Ammon's horn (tissue), 1 donor: Measurements from ENCODE around the gene INCA1.
A peak's percentile ranks its signal among the peaks of the same experiment; 100 is the strongest.
"Not testable (repeated sequence)": the region's sequence is repeated elsewhere in the genome, so short reads cannot be mapped to it uniquely, and the experiment has no call there.

Experiments
- DNase-seq: peaks from one replicate; pipeline ENCODE4 v3.0.0-alpha.2; 2016; ENCODE audit warnings: low spot score

Gene INCA1, protein sequence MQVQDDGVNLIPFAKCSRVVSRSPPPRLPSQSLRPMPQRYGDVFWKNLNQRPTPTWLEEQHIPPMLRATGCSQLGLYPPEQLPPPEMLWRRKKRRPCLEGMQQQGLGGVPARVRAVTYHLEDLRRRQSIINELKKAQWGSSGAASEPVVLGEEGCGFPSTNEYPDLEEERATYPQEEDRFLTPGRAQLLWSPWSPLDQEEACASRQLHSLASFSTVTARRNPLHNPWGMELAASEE

DNA sequence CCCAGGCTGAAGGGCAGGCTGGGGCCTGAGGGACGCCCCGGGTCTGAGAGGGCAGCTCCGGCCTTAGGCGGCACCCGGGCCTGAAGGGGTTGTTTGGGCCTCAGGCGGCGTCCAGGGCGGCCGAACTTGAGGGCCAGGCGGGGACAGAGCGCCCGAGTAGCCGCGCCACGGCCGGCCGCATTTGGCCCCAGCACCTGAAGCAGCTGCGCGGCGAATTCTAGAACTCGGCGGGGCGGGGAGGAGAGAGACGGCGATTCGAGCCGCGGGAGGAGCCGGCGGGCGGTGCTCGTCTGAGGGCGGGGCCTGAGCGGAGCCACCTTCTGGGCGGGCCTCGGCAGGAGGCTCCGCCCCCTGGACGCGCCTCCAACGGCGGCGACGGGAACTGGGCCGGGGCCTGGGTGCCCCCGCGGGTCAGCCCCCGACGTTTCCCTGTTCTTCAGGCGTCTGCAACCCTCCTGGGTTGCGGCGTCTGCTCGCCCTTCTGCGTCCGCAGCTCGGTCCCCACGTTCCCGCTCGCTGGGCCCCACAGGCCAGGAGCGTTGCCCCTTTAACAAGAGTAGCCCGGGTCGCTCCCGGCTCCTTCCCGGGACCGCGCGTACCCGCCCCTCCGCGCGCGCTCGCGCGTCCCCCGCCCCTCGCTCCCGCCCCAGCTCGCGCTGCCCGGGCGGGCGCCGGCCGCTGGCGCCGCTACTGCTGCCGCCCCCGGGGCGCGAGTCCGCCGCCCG is at the start of gene INCA1, which contains the start of gene KIF1C:
Gene INCA1, minus strand, starts transcription at position 221 of the 725 bp plus-strand sequence. CDS start 3,085 bp downstream, outside the sequence.
Gene KIF1C, plus strand, starts transcription at position 649 of the 725 bp plus-strand sequence. CDS start 2,297 bp downstream, outside the sequence.
- DNase-seq: peak; percentile 96

DNA sequence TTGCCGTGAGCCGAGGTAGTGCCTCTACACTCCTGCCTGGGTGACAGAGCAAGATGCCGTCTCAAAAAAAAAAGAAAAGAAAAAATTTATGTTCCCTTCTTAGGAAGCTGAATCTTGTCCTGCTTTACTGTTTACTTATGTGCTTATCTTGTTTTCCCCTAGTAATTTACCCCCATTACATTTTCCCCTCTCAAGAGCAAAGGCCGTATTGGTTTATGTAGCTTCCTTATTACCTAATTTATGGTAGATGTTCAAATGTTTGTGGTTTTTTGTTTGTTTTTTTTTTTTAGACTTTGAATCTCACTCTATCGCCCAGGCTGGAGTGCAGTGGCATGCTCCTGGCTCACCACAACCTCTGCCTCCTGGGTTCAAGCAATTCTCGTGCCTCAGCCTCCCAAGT is 48.2 kb upstream of the INCA1 start:
- no peak for DNase-seq

DNA sequence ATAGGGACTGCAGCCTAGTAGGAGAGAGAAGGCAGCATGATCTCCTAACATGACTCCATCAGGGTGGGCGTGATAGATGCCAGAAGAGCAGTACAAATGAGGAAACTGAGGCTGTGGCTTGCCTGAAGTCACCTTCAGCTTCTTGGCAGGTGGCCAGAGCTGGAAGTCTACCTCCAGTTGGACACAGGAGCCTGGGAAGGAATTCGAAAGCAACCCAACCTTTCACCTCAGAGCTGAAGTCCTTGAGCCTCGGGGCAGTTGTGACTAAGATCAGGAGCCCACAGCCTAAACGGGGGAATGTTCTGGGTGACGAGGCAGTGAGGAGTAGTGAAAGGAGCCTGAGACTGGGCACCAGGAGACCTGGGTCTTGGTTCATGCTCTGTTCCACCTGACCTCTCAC is 47.3 kb upstream of the INCA1 start:
- DNase-seq: no peak

DNA sequence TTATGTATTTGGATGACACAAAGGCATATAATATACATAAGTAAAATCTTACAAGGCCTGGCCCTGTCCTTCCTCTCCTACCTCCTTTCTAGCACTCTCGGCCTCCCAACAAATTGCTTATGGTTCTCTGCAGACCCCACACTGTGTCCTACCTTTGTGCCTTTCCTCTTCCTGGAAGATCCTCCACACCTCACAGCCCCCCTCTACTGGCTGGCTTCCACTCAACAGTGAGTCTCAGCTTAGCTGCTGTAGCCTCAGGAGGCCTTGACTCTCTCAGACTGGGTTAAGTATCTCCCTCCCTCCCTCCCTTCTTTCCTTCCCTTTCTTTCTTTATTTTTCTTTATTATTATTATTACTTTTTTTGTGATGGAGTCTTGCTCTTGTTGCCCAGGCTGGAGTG is 46.2 kb upstream of the INCA1 start:
- DNase-seq: no peak

DNA sequence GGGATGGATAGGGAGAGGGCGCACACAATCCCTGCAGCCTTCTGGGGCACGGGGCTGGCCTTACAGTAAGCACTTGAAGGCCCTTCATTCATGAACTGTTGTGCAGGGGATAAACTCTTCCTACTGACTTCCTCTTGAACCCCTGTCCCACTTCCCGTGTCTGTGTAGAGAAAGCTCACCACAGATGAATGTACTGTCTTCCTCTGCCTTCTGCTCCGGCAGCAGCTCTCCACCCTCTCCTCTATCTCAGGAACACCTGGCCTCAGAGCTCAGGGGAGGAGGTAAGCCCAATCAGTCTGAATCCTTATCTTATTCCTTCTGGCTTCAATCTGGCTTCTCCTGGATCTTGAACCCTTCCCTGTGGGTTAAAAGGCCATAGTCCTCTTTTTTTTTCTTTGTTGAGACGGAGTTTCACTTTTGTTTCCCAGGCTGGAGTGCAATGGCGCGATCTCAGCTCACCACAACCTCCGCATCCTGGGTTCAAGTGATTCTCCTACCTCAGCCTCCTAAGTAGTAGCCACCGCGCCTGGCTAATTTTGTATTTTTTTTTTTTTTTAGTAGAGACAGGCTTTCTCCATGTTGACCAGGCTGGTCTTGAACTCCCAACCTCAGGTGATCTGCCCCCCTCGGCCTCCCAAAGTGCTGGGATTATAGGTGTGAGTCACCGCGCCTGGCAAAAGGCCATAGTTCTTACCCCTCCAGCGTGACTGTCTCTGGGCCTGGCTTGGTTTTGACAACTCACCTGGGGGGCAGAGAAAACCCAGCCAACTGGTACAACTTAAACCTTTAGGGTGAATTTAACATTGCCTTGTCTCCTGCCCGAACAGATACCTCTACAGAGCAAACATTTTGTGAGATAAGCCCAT is 45.1 kb upstream of the INCA1 start:
- DNase-seq: no peak

DNA sequence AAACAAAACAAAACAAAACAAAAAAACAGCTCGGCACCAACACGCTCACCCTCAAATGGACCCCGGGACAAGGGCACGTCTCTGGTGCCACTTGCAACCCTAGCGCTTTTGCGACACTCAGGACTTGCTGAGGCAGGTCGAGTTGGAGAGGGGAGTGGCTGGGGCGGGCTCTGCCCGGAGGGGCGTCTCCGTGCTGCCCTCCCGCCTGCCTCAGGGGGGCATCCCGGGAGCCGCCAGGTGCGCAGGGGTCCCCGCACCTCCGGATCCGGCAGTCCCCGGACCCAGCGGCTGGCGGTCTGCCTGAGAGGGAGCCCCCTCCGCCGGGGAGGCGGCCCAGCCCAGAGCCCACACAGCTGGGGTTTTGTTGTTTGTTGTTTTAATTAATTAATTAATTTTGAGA is 38.0 kb upstream of the INCA1 start, which contains the start of gene SLC52A1:
Gene SLC52A1, minus strand, starts transcription at position 112 of the 400 bp plus-strand sequence. CDS start 820 bp downstream, outside the sequence.
- DNase-seq: no peak

DNA sequence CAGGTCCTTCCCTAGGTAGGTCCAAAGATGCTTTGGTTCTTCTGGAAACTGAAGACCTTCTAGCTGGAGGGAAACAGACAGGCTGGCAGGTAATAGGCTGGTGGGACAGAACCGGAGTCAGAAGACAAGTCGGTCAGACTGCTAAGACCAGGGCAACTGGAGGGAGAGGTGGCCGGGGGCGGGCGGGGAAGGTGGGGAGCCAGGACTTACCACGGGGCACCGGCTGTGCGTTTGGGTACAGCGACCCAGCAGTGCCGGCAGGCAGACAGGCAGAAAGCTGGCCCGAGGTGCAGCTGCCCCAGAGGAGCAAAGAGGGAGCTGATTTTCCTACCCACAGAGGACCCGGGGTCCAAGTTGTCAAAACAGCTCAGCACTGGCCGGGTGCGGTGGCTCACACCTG is 37.3 kb upstream of the INCA1 start:
- no peak for DNase-seq

DNA sequence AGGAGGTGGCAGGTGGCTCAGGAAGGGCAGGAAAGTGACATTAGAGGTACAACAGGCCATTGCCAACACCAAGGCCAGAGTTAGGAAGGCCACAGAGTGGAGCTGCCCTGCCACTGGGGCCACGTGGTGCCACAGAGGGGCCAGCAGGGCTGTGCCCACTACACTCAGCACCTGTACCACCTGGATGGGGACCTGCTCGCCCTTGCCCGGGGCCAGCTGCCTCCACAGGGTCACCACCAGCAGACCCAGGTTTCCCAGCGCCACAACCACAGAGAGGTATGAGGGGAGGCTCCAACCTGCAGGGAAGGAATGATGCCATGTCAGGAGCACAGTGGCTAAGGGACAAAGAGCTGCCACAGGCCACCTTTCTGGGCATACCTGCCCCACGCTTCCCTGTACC is 36.7 kb upstream of the INCA1 start:
- no peak for DNase-seq

DNA sequence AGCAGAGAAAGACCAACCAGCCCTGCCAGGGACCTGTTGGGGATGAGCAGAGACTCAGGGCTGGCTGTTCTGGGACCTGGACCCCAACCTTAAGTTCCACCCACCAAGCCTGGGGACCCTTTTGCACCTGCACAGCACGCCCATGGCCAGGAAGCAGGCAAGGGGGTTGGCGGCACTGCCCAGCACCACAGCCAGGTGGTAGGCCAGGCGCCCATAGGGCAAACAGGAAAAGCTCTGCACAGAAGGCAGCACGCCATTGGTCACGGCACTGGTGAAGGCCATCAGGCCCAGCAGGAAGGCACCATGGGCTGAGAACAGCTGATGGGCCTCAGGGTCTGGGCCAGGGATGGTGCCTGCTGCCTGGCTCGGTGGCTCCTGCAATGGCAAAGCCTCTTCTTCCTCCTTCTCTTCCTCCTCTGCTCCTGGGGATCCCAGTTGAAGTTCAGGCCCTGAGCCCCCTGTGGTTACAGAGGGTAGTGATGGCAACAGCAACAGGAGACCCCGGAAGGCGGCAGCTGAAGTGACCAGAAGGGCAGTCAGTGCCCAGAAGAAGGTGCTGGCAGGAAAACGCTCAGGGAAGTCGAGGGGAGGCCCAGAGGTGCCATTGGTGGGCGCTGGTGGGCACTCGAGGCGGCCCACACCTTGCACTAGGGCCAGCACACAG is 36.2 kb upstream of the INCA1 start:
- no peak for DNase-seq

DNA sequence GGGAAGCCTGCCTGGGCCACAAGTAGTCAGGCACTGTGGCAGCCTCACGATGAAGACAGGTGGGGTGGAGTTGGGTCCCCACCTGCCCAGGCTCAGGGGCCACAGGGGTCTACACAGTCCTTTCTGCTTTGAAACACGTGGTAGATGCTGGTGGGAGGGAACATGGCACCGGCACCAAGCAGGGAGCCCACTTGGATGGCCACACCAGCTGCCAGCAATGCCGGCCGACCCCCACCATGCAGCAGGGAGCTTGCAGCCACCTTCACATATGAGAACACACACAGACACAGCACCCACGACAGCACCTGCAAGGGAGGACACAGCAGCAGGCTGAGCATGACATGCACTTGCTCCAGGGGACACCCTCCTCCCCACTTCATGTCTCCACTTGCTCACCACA is 35.5 kb upstream of the INCA1 start:
- DNase-seq: no peak

DNA sequence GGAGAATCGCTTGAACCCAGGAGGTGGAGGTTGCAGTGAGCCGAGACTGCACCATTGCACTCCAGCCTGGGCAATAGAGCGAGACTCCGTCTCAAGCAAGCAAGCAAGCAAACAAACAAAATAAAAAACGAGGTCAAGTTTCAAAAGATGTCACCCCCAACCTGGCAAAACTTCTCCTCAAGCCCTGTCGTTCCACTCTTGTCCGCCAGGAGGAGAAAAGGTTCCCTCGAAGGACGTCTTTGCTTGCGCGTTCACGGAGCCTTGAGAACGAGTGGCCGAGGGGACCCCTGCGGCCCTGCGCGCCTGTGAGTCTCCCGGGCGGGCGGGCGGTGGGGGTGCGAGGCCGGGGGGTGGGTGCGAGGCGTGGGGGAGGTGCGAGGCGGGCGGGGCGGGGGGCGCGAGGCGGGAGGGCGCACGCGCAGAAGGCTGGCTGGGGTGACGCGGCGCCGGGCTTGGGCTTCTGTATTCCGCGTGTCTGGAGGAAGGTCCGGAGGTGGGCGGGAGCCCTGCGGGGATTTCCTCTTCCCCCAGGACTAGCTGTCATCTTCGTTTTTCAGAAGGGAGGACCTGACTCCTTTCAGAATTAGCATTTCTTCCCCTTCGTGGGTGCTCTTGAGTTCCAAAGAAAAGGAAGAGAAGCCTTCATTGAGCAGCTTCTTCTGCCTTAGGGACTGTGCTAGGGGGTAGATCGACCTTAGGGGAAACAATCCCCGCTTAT is 34.2 kb upstream of the INCA1 start:
- DNase-seq: peak; percentile 74

DNA sequence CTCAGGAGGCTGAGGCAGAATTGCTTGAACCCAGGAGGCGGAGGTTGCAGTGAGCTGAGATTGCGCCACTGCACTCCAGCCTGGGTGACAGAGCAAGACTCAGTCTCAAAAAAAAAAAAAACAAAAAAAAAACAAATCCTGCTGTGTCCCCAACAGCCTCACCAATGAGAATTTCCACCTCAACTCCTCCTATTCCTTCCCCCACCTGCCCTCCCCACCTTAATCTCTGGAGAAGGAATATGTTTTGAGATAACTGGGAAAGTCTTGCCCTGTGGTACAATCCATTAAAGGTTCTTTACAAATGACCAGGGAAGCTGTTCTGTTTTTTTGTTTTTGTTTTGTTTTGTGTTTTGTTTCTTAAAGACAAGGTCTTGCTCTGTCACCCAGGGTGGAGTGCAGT is 32.8 kb upstream of the INCA1 start:
- DNase-seq: not testable (repeated sequence)

DNA sequence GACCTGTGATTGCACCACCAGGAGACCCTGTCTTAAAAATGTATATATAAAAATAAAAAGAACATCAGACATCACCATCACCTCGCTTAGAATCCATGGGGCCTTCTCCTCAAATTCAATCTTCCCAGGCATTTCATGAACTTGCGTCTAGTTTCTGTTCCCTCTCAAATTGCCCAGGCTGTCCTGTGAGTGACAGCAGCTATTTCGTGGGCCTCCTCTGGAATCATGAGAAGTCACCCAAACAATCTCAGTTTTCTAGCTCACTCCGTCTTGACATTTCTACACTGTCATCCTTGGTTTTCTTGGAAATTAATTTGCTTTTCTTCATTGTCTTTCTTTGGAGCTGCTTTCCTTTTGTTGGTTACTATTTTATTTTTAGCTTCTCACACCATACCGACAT is 30.6 kb upstream of the INCA1 start:
- DNase-seq: no peak

DNA sequence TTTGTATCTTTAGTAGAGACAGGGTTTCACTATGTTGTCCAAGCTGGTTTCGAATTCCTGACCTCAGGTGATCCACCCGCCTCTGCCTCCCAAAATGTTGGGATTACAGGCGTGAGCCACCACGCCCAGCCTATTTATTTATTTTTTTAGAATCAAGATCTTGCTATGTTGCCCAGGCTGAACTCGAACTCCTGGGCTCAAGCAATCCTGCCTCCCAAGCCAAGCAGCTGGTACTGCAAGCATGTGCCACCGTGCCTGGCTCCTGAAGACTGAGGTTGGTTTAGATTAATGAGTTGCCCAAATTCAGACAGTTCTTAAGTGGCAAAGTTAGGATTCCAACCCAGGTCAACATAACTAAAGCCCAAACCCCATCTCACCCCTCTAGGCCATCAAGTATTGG is 30.0 kb upstream of the INCA1 start:
- no peak for DNase-seq

DNA sequence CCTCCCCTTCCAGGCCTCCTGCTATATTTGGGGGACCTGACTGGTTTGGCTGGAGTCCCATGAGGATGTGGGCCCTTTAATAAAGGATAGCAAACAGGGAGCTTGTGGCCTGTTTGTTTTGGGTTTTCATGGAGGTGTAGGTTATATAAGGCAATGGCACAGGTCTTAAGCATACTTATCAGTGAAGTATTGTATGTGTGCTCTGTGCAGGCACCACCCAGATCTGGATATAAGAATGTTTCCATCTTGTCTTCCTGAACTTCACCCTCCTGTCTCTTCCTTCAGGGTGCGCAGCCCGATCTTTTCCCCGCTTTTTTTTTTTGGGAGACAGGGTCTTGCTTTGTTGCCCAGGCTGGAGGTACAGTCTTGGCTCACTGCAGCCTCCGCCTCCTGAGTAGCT is 27.3 kb upstream of the INCA1 start:
- no peak for DNase-seq

DNA sequence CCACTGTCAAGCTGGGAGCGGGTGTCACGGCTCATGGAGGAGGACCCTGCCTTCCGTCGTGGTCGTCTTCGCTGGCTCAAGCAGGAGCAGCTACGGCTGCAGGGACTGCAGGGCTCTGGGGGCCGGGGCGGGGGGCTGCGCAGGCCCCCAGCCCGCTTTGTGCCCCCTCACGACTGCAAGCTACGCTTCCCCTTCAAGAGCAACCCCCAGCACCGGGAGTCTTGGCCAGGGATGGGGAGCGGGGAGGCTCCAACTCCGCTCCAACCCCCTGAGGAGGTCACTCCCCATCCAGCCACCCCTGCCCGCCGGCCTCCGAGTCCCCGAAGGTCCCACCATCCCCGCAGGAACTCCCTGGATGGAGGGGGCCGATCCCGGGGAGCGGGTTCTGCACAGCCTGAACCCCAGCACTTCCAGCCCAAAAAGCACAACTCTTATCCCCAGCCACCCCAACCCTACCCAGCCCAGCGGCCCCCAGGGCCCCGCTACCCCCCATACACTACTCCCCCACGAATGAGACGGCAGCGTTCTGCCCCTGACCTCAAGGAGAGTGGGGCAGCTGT is 26.3 kb upstream of the INCA1 start:
- no peak for DNase-seq

DNA sequence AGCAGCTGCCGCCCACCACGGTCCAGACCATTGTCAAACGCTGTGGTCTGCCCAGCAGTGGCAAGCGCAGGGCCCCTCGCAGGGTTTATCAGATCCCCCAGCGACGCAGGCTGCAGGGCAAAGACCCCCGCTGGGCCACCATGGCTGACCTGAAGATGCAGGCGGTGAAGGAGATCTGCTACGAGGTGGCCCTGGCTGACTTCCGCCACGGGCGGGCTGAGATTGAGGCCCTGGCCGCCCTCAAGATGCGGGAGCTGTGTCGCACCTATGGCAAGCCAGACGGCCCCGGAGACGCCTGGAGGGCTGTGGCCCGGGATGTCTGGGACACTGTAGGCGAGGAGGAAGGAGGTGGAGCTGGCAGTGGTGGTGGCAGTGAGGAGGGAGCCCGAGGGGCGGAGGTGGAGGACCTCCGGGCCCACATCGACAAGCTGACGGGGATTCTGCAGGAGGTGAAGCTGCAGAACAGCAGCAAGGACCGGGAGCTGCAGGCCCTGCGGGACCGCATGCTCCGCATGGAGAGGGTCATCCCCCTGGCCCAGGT is 24.9 kb upstream of the INCA1 start:
- DNase-seq: no peak

DNA sequence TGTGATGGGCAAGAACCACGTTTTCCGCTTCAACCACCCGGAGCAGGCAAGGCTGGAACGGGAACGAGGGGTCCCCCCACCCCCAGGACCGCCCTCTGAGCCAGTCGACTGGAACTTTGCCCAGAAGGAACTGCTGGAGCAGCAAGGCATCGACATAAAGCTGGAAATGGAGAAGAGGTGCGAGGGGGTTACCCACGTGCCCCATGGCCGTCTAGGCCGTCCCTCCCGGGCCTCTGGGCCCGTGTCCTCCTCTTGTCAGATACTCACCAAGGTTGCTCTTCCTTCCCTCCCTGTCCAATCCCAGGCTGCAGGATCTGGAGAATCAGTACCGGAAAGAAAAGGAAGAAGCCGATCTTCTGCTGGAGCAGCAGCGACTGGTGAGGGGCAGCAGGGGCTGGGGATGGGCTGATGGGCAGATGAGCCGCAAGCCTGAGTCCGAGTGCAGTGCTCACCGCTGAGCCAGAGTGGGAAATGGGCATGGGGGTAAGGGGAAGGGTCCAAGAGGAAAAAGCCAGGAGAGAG is 23.2 kb upstream of the INCA1 start:
- DNase-seq: no peak

DNA sequence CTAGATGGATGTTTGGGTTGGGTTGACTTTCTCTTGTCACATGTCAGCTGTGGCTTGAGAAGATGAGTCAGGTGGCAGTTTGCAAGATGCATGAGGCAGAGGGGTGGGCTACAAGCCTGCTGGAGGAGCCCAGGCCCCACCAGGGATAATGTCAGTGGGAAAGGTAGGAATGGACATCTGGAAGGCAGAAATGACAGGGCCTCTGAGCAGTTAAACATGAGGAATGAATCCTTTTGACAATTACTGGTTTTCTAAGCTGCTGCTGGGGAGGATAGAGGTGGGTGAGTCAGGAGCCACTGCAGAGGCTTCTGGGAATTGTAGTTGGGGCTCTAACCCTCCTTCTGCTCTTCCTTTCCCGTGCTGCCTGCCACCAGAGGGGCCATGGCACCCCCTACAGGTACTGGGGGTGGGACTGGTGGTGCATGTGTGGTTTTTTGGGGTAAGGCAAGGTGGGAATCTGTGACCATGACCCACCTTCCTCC is 22.2 kb upstream of the INCA1 start:
- no peak for DNase-seq

DNA sequence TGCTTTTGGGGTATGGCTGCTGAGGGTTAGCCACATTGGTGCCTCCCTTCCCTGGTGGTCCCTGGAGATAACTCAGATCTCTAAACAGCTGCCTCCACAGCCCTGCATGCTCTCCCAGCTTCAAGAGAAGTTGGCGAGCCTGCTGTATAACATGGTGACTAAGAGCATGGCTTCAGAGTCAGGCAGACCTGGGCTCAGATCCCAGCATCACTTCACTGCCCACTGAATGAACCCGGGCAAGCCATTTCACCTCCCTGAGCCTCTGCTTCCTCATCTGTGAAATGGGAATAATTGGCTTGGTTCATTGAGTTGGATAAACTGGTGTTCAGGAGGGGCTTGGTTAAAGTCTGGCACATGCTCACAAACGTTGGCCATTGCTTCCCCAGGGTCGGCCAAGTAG is 17.0 kb upstream of the INCA1 start:
- no peak for DNase-seq
